Measurements from ENCODE around the gene GRIN2C. TPM values are rescaled to one million over a fixed set of nuclear protein-coding genes. Genes with fewer than 3 reads are reported as not detected.

The GRIN2C gene
- total RNA-seq, 1 donor from 2014 or later: 0.17 TPM

DNA sequence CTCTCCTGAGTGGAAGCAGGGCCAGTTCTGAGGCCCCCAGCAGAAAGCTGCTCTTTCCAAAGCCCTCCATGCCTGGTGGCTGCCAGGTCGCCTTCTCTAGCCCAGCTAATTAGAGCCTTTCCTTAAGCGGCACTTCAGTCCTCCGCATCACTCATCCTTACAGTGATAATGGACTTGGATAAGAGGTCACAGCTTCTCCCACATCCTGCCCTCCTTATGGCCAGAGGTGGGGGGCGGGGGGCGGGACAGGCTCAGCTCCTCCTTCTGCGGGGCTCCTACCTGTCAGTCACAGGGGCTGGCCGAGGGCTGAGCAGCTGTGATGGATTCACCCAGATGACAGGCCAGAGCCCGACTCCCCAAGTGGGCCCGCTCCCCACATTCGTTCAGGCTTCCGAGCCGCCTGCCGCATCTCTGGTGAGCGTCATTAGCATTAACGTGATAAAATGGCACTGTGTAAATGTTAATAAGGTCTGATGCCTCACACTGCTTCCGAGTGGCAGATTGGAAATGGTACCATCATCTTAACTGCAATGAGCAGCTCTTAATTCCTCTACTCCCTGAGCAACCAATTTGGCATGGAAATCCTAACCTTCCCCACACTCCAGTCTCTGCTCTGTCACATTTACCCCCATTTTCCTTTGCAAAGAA lies 41.3 kb downstream of the GRIN2C start:
- DNase-seq: no peak

- no peak for DNase-seq
These were observed 42.6 kb downstream of the GRIN2C start for GRCh38 chr17:74816905-74817620.

- peak; percentile 37 for DNase-seq
These were observed 43.9 kb downstream of the GRIN2C start for GRCh38 chr17:74815550-74816370.

DNA sequence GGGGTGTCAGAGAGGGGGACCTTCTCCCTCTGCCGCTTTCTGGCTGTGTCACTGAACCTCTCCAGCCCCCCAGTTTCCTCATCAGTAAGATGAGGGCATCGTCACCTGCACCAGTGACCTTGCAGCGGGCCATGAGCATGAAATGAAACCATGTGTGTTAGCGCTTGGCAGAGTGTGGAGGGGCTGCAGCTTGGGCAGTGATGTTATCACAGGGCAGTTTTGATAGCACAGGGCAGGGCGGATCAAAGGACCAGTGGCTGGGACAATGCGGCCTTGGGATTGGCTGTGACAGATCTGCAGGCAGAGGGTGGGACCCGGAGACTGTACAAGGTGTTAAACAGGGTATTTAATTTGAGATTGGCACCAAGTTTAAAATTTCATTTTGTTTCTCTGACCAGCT lies 44.6 kb downstream of the GRIN2C start:
- no peak for DNase-seq

DNA sequence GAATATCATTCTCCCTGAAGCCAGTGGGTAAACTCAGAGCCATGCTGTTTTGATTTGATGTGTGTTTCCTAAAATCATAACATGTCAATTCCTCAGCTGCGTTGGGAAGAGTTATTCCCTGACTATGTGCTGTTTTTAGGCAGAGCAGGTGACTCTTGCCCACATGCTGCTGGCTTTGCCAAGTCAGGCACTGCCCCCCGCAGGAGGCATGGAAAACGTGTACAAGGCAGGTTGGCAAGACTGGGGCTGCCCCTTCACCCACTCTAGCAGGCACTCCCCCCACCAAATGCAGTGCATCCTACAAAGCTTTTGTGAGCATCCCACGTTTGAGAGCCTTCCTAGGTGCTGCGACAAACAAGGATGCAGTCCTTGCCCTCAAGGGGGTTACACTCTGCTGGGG lies 45.2 kb downstream of the GRIN2C start:
- peak; percentile 22 for DNase-seq

DNA sequence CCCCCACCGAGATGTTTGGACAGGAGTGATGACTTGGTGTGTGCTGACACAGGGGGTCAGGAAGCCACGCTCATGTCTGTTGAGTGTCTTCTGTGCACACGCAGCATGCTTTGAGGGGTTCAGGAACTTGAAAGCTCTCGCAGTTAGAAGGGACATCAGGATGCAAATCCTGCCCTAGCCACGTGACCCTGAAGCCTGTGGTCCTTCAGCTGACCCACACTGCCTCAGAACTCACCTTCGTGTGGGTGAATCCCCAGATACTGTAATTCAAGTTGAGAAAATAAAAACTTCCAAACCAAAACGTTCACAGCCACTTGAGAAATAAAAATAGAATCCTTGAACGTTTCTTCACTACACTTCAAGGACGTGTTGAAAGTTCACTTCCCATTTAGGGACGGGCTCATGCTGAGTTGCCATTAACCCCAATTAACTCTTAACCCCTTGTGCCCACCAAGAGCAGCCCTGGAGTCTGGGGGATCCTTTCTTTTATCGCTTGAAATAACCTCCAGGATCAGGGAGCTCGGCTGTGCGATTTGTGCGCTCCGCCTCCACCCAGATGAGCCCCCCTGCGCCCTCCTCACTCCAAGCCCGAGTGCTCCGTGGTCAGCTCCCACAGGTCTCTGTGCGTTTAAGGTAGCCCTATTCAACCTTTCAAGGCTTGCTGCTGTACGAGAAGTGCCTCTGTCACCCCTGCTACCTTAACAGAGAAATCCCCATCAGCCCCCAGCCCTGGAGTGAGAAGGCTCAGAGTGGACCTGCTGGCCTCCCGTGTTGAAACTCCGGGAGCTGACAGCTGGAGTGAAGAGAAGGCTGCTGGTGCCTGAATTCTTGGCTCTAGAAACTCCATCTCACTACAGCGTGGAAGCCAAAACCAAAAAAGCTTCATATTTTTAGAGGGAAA lies 47.3 kb downstream of the GRIN2C start:
- no peak for DNase-seq

- DNase-seq: no peak
These were observed 48.8 kb downstream of the GRIN2C start for GRCh38 chr17:74810699-74811485.

DNA sequence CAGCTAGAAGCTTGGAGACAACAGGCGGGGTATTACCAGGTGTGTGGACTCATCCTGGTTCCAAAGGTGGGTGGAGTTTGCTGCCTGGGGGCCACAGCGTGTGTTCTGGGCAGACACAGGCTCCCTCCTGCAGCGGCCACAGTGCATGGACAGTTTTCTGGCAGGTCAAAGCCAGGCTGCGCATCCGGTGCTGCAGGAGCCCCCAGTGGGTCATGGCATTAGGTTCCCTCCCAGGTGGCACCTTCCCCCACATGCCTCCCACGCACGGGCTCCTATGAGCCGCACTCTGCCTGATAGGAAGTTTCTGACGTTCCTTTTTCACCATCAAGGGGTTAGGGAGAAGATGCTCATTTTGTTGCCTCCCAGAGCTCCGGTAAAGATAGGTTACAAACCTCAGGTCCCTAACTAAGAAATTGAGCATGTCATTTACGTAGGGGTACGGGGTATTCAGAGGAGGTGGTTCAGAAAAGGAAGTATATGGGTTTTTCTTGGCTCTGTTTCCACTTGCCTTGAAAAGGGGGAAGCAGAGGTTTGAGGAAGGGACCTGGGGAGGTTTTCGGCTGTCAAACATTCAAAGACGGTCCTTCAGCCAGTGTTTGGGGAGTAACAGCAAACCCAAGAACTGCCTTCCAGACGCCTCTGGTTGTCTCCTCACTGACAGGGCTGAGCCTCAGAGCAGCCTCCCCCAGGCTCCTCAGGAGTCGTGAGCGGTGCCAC lies 50.8 kb downstream of the GRIN2C start:
- DNase-seq: no peak

DNA sequence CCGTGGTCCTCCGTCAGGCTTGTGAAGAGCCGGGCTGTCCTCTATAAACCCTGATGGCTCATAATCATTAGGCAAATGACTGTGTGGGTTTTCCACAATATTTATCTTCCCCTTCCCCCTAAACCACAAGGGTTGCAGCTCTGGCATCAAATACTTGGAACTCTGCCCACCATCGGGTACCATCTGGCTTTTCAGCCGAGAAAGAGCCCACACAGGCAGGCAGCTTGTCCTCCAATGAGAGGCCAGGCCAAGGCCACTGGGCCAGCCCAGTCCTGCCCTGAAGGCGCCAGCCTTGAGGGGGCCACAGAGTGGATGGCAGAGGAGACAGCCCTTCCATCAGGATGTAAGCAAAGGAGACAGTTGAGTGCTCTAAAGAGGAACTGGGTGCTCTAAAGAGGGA lies 51.8 kb downstream of the GRIN2C start:
- DNase-seq: no peak

DNA sequence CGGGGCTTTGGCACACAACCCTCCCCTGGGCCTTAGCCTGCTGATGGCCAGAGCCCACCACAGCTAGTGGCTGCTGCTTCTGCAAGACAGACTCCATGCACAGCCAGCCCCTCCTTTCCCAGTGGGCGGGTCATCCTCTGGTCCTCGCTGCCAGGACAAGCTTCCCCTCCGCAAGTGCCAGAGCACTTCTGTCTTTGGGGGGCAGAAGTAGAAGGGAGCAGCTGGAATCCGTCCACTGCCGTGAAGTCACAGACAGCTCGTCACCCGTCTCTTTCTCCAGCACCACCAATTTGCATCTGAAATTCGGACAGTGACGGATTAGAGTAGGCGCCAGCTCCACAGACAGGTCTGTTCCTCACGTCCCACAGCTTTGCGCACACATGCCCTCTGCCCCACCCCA lies 52.2 kb downstream of the GRIN2C start:
- DNase-seq: no peak

GRCh38 chr17:74806334-74806733 lies 53.4 kb downstream of the GRIN2C start:
- no peak for DNase-seq

DNA sequence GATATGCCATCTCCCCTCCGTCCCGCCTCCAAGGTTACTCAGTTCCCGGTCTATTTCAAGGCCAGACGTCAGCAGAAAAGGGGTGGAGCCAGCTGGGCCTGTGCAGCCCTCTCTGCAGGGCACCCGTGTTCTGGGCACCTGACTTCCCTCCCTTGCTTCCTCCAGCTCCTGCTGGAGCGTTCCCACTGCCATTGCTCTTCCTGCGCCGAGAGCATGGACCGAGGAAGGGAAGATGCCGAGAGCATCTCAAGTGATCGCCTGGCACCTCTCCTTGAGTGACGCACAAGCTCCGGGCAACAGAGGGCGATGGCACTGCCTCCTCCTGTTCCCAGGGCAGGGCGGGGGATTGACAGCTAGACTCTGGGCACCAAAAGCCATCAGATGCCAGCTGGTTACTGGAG lies 54.1 kb downstream of the GRIN2C start:
- no peak for DNase-seq

- DNase-seq: no peak
These were observed 55.0 kb downstream of the GRIN2C start for GRCh38 chr17:74804683-74805082.

- DNase-seq: no peak
These were observed 55.7 kb downstream of the GRIN2C start for GRCh38 chr17:74803971-74804370.

DNA sequence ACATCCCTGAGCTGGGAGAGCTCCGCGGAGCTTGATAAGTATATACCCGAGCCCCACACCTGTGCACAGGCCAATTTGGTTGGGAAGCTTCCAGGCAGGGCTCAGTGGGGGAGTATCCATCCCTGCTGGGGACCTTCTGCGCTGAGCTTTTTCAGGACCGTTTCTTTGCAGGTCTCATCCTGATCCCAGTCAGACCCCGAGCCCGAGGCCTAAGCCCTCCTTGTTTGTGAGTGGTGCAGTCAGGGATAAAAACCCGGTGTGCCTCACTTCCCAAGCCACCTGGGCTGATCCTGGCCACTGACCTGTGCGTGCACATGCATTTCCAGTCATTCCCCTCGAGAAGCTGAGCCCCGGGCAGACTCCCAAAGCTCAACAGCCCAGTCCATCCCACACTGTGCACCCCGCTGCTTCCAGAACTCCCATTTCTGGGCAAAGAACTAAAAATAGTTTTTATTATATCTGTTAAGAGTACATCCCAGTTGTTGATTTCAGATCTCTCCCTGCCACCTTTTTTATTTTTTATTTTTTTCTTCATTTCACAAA lies 56.2 kb downstream of the GRIN2C start:
- no peak for DNase-seq

- no peak for DNase-seq
These were observed 57.8 kb downstream of the GRIN2C start for GRCh38 chr17:74801896-74802295.

GRCh38 chr17:74800531-74800930 lies 59.2 kb downstream of the GRIN2C start:
- no peak for DNase-seq

DNA sequence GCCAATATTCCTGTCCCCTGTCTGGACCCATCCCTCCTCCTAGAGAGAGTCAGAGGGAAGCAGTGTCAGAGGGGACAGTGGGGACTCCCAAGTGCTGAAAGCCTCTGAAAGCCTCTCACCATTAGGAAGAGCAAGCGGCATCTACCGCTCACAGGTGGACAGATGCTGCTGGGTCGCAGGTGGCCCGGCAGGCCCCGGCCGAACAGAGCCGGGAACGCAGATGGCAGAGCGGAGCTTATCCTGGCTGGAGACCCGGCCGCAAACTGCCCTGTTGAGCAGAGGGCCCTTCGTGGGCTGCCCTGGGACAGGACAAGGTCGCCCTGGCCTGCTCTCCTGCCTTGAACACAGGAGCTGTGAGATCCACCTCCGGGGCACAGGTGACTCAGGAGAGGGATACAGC lies 60.6 kb downstream of the GRIN2C start:
- DNase-seq: no peak

GRCh38 chr17:74798239-74798707 lies 61.4 kb downstream of the GRIN2C start:
- DNase-seq: peak; percentile 62

GRCh38 chr17:74797824-74798223 lies 61.9 kb downstream of the GRIN2C start:
- DNase-seq: no peak

DNA sequence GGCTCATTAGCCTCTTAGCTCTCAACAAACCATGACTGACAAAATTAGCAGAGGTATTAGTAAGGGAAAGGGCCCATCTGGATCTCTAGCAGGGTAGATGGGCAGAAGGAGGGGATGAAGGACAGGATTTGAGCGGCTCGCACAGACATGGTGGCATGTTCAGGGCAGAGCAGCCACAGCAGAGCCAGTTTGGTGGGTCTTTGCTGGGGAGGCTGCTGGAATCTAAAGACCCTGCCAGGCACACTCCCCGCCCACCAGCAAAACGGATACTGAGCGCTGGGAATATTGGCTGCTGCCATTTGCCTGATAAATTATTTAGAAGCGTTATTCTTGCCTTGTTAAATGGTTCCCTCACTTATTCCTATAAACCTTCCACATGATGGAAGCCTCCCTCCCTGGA lies 62.8 kb downstream of the GRIN2C start:
- no peak for DNase-seq

Measured in dermis blood vessel endothelial cell (primary cell).